ENCODE measurements around the gene HOXC10. TPM values are rescaled to one million over a fixed set of nuclear protein-coding genes. Genes with fewer than 3 reads are reported as not detected.

Gene HOXC10
- total RNA-seq, 2 donors from 2014 or later: not detected

DNA sequence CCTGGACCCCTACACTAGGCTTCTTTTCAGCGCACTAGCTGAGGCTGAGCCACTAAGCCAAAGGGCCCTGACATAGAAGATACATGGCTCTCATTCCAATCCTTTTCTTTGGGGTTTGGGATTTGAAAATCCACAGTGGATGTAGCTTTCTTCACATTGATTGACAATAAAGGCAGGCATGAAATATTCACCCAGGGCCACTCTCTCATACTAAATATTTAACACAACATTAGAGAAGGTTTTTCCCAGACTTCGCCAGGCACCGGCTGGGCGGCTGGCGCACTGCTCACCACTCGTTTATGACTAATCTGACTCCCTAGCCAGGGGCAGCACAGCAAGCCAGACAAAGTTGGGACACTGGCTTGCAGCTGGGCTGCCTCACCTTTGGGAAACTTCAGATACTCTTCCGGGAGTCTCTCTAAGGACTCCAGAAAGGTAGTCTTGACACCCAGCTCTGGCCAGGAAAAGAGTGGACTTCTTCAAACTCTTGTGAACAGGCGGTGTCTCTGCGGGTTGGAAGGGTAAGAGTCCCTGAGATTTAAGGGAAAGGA lies 12.7 kb upstream of the HOXC10 start:
- H3K36me3 Mint-ChIP-seq (ENCODE audit: low read depth): no peaks in the 10 kb centered on the region
- TF ChIP-seq, protein P1, sequence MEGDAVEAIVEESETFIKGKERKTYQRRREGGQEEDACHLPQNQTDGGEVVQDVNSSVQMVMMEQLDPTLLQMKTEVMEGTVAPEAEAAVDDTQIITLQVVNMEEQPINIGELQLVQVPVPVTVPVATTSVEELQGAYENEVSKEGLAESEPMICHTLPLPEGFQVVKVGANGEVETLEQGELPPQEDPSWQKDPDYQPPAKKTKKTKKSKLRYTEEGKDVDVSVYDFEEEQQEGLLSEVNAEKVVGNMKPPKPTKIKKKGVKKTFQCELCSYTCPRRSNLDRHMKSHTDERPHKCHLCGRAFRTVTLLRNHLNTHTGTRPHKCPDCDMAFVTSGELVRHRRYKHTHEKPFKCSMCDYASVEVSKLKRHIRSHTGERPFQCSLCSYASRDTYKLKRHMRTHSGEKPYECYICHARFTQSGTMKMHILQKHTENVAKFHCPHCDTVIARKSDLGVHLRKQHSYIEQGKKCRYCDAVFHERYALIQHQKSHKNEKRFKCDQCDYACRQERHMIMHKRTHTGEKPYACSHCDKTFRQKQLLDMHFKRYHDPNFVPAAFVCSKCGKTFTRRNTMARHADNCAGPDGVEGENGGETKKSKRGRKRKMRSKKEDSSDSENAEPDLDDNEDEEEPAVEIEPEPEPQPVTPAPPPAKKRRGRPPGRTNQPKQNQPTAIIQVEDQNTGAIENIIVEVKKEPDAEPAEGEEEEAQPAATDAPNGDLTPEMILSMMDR (conservative IDR thresholded peaks at IDR 0.05): no peak
- Histone ChIP-seq H3K27ac (ENCODE audit: low read depth, low read length) (no peak overlapping the region), H3K36me3 (ENCODE audit: control insufficient read depth, insufficient read depth, low read length) (no peaks in the 10 kb centered on the region), H3K4me1 (ENCODE audit: control insufficient read depth, insufficient read depth, low read length) (no peaks in the 10 kb centered on the region), H3K9me3 (ENCODE audit: control insufficient read depth, low read length) (peaks cover 7% of the 10 kb centered on the region), H3K27me3 (ENCODE audit: control insufficient read depth, insufficient read depth, low read length, poor library complexity, severe bottlenecking) (peaks cover 100% of the 10 kb centered on the region), H3K4me3 (ENCODE audit: low read length) (no peak overlapping the region), H3K9ac (ENCODE audit: extremely low read depth, low read length, poor library complexity, severe bottlenecking) (no peak overlapping the region)
- H3K4me1 Mint-ChIP-seq: peaks cover 15% of the 10 kb centered on the region
- H3K9me3 Mint-ChIP-seq: peaks cover 17% of the 10 kb centered on the region
- H3K27ac Mint-ChIP-seq: no peak overlapping the region
- no peak for DNase-seq
- no peak overlapping the region for H3K4me3 Mint-ChIP-seq
- peaks cover 100% of the 10 kb centered on the region for H3K27me3 Mint-ChIP-seq (ENCODE audit: insufficient read depth)
- WGBS, 2 experiments (ENCODE audit: insufficient coverage in 1 of 2, insufficient read length in 1 of 2): 41 to 47% methylated on average over 6 to 9 of the region's 9 CpGs

DNA sequence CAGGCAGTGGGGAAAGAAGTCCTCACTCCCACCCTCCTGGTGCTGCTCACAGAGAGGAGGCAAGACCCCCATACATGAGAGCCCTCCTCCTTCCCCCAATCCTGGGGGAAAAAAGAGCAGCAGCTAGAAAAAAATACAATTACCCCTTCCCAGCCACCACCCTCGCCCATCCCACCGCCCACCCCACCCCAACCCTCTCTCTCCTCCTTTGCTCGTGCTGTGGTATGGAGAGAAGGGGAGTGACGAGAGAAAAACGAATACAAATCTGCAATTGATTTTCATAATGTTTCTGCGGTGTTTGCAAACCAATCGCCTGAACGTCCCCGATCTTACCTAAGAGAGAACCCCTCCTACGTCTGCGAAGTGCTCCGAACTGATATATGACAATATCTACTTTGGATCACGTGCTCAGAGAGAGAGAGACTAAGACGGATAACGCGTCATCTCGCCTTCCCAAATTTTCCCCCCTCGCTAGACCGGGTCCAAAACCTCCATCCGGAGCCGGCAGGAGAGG lies 12.2 kb upstream of the HOXC10 start, which contains the start of gene HOXC11:
TSS of gene HOXC11 (plus strand) at position 405 of the 514 bp plus-strand sequence. CDS start 116 bp downstream, outside the sequence.
- H3K9me3 Mint-ChIP-seq: peaks cover 17% of the 10 kb centered on the region
- Histone ChIP-seq H3K36me3 (ENCODE audit: control insufficient read depth, insufficient read depth, low read length) (no peaks in the 10 kb centered on the region), H3K9ac (ENCODE audit: extremely low read depth, low read length, poor library complexity, severe bottlenecking) (no peak within 1 kb of the TSS), H3K4me3 (ENCODE audit: low read length) (no peak within 1 kb of the TSS), H3K27me3 (ENCODE audit: control insufficient read depth, insufficient read depth, low read length, poor library complexity, severe bottlenecking) (peaks cover 100% of the 10 kb centered on the region), H3K27ac (ENCODE audit: low read depth, low read length) (no peak within 1 kb of the TSS), H3K9me3 (ENCODE audit: control insufficient read depth, low read length) (peaks cover 7% of the 10 kb centered on the region), H3K4me1 (ENCODE audit: control insufficient read depth, insufficient read depth, low read length) (no peaks in the 10 kb centered on the region)
- peak within 1 kb of the TSS; percentile 34 for H3K4me3 Mint-ChIP-seq
- H3K27ac Mint-ChIP-seq: no peak within 1 kb of the TSS
- peaks cover 15% of the 10 kb centered on the region for H3K4me1 Mint-ChIP-seq
- peaks cover 100% of the 10 kb centered on the region for H3K27me3 Mint-ChIP-seq (ENCODE audit: insufficient read depth)
- H3K36me3 Mint-ChIP-seq (ENCODE audit: low read depth): no peaks in the 10 kb centered on the region
- TF ChIP-seq, protein P1 (conservative IDR thresholded peaks at IDR 0.05): no peak
- 9 to 11% methylated on average over 12 to 17 of the region's 21 CpGs for WGBS, 2 experiments (ENCODE audit: insufficient coverage in 1 of 2, insufficient read length in 1 of 2)
- no peak for DNase-seq

DNA sequence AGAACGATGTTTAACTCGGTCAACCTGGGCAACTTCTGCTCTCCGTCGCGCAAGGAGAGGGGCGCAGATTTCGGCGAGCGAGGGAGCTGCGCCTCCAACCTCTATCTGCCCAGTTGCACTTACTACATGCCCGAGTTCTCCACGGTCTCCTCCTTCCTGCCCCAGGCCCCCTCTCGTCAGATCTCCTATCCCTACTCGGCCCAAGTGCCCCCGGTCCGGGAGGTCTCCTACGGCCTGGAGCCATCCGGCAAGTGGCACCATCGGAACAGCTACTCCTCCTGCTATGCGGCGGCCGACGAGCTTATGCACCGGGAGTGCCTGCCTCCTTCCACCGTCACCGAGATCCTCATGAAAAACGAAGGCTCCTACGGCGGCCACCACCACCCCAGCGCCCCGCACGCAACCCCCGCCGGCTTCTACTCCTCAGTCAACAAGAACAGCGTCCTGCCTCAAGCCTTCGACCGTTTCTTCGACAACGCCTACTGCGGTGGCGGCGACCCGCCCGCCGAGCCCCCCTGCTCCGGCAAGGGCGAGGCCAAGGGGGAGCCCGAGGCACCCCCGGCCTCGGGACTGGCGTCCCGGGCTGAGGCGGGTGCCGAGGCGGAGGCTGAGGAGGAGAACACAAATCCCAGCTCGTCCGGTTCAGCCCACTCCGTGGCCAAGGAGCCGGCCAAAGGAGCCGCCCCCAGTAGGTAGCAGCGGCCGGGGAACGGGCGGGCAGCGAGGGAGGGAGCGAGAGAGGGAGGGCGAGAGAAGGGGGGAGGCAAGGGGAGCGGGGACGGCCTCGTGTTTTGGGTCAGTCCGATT lies 11.5 kb upstream of the HOXC10 start:
- Mint-ChIP-seq H3K27me3 (ENCODE audit: insufficient read depth) (peaks cover 100% of the 10 kb centered on the region), H3K4me1 (peaks cover 15% of the 10 kb centered on the region), H3K36me3 (ENCODE audit: low read depth) (no peaks in the 10 kb centered on the region), H3K27ac (no peak overlapping the region), H3K9me3 (peaks cover 17% of the 10 kb centered on the region), H3K4me3 (peak overlapping the region; percentile 34)
- DNase-seq: peak; percentile 84
- Histone ChIP-seq H3K4me3 (ENCODE audit: low read length) (no peak overlapping the region), H3K9ac (ENCODE audit: extremely low read depth, low read length, poor library complexity, severe bottlenecking) (no peak overlapping the region), H3K27me3 (ENCODE audit: control insufficient read depth, insufficient read depth, low read length, poor library complexity, severe bottlenecking) (peaks cover 100% of the 10 kb centered on the region), H3K27ac (ENCODE audit: low read depth, low read length) (no peak overlapping the region), H3K9me3 (ENCODE audit: control insufficient read depth, low read length) (peaks cover 7% of the 10 kb centered on the region), H3K36me3 (ENCODE audit: control insufficient read depth, insufficient read depth, low read length) (no peaks in the 10 kb centered on the region), H3K4me1 (ENCODE audit: control insufficient read depth, insufficient read depth, low read length) (no peaks in the 10 kb centered on the region)
- TF ChIP-seq, protein P1 (conservative IDR thresholded peaks at IDR 0.05): no peak
- whole genome bisulfite sequencing, 2 experiments (ENCODE audit: insufficient coverage in 1 of 2, insufficient read length in 1 of 2): 4 to 10% methylated on average over 22 to 68 of the region's 71 CpGs
